ENCODE results near the gene CTPS2.

- no peak for TF ChIP-seq CTCF (IDR thresholded peaks at IDR 0.05; ENCODE audit: low read length)
- no peak for TF ChIP-seq EZH2 (IDR thresholded peaks at IDR 0.05; ENCODE audit: borderline replicate concordance, low read length)
Measured at GRCh38 chrX:16733013-16733412, 20.5 kb upstream of the CTPS2 start.

Measured in OCI-LY1 (cell line).